Hair follicle dermal papilla cell (primary cell): ENCODE results near the gene FYTTD1. TPM values are rescaled to one million over a fixed set of nuclear protein-coding genes. Genes with fewer than 3 reads are reported as not detected.

Experiments used
- total RNA-seq: library from RNA; depleted of rRNA; stranded (reverse); fragments of >200 nt; gene quantifications from 2 replicates; pipeline ENCODE4 v1.2.3, GENCODE V29; 2012

FYTTD1 gene
- 37.2 and 39.7 TPM in 2 replicates for total RNA-seq

DNA sequence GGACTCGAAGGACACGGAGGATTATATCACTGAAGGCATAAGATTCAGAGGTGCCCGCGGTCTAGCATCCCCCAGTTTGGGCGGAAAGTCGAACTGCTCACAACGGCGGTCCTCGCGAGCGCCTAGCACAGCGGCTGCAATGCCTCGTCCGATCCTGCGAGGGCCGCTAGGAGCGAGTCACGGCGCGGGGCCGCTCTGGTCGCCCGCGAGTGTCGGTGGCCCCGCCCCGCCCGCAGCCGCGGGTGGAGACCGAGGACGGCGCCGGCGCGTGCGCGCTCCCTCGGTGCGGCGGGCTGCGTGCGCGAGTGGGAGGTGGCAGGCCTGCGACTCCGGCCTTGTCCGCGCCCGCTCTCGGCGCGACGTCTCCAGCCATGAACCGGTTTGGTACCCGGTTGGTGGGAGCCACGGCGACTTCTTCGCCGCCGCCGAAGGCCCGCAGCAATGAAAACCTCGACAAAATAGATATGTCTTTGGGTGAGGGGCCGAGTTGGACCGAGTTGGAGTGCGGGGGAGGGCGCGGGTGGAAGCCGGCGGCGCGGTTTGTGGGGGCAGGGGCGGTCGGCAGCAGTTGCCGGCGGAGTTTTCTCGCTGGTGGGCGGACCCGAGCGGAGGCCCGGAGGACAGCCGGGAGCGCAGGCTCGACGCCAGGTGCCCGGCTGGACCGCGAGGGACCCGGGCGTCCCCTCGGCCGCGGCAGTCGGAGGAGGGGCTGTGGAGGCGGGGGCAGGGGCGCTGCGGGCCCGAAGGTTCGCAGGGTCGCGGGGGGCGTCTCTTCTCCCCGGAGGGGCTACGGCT is at the start of gene FYTTD1:
Gene FYTTD1 (plus strand): TSS at position 283 of the 795 bp plus-strand sequence. CDS start 89 bp downstream, at position 372.

DNA sequence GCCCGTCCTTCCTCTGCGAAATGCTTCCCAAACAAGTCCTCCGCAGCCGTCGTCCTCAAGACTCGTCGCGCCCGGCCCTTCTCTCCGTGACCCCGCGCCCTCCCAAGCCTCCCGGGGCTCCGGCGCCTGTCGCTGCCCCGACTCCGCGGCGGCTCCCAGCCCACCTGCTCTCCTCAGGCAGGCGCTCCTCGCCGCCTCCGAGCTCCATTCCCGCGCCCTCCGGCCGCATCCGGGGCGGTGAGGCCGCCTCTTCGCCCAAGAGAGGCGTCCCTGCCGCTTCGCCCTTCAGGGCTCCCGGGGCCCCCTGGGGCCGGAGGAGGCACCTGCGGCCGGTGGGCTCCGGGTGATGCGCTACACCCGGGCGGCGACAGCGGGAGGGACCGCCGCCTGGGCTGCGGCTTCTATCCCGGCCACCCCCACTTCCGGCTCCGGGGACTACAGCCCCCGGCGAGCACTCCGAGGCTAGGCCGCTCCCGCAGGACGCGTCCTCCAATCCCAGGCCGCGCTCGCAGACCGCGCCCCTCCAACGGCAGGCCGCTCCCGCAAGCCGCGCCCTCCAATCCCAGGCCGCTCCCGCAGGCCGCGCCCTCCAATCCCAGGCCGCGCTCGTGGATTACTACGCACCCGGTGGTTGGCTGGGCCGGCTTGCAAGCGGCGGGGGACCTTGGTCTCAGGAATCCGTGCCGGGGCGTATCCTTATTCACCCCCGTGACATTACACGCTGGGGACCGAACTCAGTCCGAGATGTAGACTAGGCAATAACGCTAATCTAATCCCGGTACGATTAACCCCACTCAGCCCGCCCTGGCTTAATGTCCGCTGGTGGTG is 13.0 kb upstream of the FYTTD1 start, which contains the start of gene RUBCN:
Gene RUBCN (minus strand): TSS at position 414 of the 828 bp plus-strand sequence. CDS start 185 bp downstream, at position 229.

GRCh38 chr3:197791113-197791891 is 41.6 kb downstream of the FYTTD1 start, which contains the start of gene LRCH3:
TSS of gene LRCH3 (plus strand) at chr3:197791254. CDS start at chr3:197791279, 25 bp downstream.

Other genes starting within 250 kb of the FYTTD1 start
- 9.7 and 14.1 TPM in 2 replicates for gene BDH1, start 193.9 kb upstream of the FYTTD1 start, total RNA-seq
- 20.0 and 21.3 TPM in 2 replicates for gene RUBCN, start 13.0 kb upstream of the FYTTD1 start, total RNA-seq
- gene LRCH3, start 41.4 kb downstream of the FYTTD1 start, total RNA-seq: 74.3 and 86.0 TPM in 2 replicates
- gene RPL35A, start 200.3 kb downstream of the FYTTD1 start, total RNA-seq: 256 and 337 TPM in 2 replicates
- 6.6 and 11.2 TPM in 2 replicates for gene LMLN, start 210.3 kb downstream of the FYTTD1 start, total RNA-seq